C1 segment of cervical spinal cord (tissue), 14 donors: ENCODE data around the gene DENND4B.
A peak's percentile ranks its signal among the peaks of the same experiment; 100 is the strongest.

ENCODE experiments used
- DNase-seq, 14 donors: peaks; one replicate each; lab custom pipeline; 2025; lab: John Stamatoyannopoulos, UW

The DENND4B gene

DNA sequence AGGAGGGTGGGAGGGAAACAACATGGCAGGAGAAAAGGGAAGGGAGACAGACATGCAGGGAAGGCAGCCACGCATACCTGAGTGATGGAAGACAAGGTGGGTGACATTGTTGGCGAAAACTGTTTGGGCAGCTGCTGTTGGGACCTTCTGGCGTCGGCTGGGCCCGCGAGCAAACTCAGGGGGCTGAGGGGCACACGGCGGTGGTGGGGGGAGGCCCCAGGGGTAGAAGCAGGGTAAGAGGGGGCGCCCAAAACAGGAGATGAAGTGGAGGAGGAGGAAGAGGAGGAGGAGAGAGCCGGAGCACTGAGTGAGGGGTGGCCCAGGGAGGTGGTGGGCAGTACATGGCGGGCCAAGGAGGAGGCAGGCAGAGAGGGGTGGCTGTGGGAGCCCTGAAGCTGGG lies 4.7 kb upstream of the DENND4B start:
- DNase-seq: no peak

DNA sequence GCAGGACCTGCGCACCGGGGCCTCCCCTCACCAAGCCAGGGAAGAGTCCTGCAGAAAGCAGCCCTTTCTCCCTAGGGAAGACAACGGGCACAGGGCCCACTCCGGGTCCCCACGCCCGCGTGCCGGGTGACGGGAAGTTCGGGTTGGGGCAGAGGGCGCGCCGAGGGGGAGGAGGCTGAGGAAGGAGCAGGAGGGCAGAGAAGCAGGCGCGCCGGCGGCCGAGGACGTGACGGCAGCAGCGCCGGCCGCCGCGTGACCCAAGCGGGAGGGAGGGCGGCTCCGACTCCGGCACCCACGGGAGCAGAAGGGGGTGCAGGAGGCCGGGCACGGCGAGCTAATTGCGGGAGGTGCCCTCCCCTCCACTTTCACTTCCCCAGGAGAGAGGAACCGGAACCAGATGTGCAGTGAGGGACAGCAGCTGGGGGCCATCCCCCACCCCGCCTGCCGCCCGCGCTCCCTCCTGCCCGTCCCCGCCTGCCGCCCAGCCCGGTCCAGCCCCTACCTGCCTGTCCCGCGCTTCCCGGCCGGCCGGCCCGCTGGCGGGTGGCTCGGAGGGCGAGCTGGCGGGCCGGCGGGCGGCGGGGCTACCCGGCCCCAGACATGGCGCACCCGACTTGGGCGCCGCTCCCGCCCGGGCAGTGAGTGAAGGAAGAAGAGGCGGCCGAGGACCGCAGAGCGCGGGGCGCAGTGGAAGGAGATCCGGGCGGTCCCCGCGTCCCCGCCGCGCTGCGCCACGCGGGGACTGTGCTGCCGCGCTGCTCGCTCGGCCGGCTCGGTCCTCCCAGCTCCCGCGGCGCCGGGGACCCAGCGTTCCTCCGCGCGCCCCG lies 510 bp downstream of the DENND4B start:
- peak in 13 of 14 donors; percentile 28 to 90 (median 69) for DNase-seq

DNA sequence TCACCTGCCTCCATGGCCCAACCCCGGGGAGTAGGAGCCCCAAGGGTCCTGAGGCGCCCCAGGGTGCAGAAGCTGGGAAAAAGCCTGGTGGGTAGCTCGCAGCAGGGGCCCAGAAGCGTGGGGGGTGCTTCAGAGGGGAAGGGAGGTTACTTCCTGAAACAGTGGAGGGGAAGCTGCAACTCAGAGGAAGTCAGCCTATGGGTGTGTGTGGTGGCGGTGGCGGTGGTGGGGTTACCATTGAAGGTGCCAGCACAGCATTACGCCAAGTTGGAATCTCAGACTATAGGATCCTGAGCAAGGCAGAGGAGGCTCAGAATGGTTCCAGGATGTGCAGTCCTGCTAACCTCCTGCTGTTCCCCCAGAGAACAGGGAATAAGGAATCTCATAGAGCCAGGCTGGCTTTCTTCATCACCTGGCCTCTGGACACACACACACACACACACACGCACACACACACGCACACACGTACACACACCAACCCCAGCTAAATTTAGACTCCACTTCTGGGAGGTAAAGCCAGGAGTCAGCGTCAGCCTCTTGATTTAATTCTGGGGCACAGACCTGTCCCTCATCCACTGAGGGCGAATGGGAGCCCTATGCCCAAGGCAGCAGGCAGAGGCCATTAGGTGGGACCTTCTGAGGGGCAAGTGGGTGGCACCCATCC lies 1.3 kb downstream of the DENND4B start:
- DNase-seq: peak in 6 of 14 donors; percentile 30 to 64 (median 43)

DNA sequence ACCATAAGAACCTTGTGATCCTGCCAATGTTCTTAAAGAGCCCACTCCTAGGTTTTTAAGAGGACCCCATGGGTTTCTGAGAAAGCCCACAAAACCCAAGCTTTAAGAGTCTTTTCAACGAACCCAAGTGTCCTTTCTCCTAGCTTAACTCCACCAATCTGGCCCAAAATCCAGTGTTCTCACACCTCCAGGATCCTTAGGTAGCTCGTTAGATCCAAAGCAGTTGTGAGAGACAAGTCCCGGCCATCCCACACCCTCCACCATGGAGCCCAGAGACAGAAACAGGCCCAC lies 1.7 kb downstream of the DENND4B start:
- DNase-seq: no peak

DNA sequence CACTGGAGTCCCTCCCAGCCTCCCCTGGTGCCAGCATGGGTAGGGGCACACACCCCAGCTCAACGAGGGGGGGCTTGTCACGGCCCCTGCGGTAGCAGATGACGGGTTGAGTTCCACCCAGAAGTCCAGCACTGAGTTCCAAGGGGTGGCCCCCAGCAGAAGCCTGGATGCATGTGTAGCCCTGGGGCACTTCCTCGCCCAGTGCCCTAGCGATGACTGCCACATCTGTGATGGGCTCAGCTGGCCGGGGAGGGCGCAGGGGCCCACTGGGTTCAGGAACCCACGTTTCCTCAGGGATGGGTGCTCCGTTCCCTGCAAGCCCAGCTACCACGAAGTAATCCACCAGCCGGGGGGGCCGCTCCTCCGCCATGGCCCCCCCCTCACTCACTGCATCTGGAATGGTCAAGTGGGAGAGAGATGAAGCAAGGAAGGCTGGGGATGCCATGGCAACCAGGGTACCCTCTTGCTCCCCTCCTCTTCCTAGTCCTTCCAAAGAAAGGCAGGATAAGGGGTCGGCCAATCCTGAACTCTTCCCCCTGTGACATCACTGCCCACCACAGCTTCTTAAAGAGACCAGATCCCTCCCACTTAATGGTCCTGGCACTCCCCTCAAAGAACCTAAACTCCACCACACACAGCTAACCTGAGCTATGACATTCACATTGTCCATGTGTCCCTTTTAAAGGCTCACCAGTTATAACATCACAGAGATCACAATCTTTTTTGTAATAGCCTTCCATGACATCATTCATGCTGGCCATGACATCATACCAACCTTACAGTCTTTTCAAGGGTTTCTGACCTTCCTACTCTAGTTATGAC lies 2.3 kb downstream of the DENND4B start:
- DNase-seq: no peak

DNA sequence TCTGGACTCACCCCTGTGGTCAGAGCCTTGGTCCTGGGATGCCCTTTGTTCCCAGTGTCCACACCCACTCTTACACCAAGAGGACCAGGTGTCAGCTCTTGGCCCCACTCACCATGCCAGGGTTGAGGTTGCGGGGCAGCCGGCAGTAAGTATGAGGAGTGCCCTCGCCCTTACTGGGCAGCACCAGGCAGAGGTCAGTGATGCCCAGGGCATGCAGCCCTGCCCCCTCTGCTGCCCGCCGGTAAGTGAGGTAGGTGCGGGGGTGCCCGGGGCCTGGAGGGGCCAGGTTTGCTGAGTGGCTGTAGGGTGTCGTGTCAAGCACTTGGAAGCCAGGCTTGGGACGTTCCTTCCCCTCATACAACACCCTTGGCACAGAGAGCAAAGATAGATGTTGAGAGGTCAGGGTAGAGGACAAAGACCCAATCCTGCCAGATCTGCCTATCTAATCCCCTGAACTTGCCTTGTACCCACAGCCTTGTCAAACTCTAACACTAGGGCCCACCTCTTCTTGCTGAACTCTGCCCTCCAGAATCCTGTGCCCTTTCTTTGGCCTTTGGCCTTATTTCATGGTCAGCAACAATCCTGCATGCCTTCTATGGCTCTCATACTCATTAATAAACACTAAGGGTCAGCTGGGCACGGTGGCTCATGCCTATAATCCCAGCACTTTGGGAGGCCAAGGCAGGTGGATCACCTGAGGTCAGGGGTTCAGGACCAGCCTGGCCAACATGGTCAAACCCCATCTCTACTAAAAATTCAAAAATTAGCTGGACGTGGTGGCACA lies 3.6 kb downstream of the DENND4B start:
- DNase-seq: no peak

DNA sequence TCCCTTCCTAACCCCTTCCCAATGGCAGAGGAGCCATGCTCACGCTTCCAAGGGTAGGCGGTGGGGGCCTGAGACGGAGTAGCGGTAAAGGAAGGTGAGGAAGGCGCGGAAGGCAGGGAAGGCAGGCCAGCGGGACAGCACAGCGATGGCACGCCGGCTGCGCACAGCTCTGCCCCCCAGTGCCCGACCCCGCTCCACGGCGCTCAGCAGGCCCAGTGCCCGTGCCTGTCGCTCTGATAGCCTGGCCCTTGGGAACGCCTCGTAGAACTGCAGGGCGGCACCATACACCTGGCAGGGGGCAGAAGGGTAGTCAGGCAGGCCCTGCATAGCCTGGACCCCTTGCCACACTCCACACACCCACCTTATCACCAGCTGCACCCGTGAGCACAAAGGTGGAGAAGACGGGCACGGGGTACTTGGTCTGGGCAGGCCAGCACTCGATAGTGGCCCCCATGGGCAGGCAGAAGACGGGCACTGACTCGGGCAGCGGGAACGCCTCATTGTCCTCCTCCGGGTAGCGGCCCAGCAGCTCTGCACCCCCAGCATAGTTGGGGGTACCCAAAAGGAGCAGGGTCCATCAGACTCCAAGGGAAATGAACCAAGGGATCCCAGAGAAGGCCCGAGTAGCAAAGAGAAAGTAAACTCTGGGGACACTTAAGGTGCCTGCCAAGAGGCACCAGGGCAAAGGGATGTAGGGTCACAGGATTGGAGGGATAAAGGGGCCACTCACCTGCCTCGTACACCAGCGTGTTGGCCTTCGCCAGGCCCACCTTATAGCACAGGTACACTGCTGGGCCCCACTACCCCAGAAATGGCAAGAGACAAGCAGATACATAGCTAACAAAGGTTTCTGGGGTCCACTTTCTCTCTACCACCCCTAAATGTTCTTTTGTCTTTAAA lies 4.4 kb downstream of the DENND4B start:
- no peak for DNase-seq

DNA sequence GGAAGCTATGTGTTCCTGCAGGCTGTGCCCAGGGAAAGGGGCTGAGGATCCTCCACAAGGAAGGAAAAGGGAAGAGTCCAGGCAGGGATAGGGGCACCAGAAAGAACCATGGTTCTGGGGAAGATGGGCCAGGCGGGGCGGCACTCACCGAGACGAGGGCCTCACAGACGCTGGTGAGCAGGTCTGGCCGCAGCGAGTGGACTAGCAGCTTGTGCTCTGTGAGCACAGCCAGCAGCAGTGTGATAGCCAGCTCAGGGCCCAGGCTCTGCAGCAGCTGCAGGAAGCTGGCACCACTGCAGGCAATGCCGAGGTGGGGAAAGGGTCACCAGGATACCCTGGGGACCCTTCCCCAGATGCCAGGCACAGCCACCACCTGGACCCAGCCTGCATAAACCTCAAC lies 5.8 kb downstream of the DENND4B start:
- no peak for DNase-seq

DNA sequence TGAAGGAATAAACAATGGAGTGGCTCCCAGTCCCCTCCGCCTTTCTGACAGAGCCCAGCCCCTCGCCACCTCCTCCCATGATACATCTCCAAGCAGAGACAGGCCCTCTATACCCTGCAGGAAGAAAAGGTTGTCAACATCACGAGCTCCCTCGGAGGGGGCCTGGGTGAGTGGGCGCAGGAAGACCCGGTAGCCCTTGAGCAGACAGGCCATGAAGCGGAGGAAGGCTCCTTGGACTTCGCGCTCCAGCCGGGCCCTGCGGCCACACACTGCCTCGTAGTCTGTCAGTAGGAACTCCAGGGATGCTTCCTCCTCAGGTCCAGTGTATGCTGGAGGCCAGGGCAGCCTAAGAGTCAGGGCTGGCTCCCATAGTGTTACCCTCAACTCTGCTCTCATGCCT lies 7.0 kb downstream of the DENND4B start:
- no peak for DNase-seq

DNA sequence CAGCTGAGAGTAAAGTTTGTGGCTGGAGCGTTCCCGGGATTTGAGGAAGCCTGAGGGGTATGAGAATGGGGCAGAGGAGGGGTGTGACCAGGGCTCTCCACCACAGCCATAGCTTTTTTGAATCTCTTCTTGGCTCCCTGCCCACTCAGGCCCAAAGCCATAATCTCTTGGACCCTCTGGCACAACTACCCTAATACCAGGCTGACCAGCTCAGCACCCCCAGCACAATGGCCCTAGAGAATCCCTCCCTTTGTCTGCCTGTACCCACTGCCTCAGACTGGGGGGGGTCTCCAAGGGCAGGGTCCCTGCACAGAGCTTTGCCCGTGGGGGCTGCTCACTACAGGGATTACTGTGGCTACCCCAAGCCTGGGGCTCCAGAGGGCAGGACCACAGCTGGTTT lies 7.5 kb downstream of the DENND4B start:
- no peak for DNase-seq

DNA sequence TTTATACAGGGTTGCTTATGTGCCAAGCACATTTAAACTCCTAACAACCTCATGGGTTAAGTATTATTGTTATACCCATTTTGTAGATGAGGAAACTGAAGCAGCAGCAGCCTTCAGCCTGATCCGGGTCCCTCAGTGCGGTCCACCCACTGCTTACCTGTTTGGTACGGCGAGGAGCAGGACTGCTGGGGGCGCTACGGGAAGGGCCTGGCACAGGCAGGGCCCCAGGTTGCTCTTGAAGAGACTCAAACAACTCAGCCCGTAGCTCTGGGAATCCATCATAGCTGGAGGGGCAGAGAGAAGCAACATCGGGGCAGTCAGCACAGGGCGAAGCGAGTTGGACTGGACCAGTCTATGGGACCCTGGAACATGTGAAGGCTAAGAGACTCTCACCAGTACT lies 9.2 kb downstream of the DENND4B start:
- no peak for DNase-seq

DNA sequence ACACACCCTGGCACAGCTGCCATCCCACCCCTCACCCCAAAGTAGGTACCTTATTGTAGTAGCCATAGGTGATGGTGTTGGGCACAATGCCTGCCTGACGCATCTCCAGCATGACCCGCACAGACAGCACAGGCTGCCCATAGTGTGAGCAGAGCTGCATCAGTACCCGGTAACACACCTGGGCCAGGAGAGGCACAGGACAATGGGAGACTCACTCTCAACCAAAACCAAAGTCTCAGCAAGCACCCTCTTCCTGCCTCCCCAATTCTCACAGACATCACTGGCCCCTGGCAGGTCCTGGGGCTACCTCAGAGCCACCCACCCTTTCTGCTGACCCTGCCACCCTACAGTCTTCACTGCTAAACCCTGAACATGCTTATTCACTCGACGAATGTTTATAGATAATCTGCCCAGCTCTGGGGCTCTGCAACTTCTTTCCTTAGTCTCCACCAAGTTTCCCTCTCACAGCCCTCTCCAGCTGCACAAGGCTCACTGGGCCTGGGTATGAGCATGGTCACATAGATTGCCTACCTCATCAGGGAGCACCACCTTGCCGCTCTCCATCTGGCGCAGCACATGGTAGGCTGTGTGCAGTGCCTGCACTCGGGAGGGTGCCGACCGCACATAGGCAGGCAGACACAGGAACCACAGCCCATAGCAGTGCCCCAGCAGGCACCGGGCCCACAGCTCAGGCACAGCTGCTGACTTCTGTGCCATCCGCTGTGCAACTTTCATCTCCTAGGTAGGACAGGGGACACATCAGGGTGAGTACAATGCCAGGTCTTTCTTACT lies 10.3 kb downstream of the DENND4B start:
- peak in 1 of 14 donors; percentile 40 for DNase-seq

DNA sequence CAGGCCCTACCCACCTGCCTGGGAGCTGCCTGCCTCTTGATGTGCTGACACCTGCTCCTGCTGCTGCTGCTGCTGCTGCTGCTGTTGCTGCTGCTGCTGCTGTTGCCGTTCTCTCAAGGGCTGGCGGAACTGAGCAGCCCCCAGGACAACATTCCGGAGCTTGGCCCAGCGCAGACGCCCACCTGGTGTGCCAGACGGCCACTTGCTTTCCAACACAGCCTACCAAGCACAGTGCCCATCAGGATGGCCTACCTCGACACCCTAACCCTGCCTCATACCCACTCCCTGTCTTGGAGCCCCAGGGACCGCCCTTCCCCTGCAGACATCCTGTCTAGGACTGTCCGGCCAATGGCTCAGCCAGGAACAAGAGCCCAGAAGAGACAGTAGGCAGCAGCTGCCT lies 11.8 kb downstream of the DENND4B start:
- no peak for DNase-seq

DNA sequence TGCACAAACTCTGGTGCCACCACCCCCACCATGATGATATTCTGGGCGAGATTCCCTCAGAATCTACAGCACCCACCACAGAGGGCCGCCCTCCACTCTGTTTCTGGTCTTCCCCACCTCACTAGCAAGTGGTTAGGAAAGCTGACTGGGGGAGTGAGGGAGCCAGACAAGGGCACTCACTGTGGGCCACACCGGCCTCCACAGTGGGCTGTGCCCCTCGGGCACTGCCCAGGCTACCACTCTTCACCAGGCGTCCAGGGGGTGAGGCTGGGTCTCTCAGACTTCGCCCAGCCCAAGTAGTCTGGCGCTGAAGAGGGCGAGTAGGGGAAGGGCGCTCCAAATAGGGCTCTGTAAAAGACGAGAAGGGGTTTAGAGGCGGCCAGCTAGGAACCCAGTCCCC lies 12.6 kb downstream of the DENND4B start:
- DNase-seq: no peak

DNA sequence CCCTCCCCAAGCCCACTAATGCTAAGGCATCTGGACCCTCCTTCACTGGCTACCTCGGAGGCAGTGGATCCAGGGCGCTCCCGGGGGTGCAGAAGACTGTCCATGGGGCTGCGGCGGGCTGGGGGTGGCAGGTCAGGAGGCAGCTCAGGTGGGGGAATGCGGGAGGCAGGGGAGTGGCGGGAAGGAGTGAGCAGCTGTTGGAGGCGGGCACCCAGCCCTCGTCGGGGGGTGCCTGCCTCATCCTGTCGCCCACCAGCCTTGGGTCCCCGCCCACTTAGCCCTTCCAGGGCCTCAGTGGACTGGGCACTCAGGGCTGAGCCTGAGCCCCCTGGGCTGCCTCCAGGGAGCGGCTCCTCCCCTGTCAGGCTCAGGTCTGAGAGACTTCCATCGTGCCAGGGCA lies 13.1 kb downstream of the DENND4B start:
- no peak for DNase-seq

DNA sequence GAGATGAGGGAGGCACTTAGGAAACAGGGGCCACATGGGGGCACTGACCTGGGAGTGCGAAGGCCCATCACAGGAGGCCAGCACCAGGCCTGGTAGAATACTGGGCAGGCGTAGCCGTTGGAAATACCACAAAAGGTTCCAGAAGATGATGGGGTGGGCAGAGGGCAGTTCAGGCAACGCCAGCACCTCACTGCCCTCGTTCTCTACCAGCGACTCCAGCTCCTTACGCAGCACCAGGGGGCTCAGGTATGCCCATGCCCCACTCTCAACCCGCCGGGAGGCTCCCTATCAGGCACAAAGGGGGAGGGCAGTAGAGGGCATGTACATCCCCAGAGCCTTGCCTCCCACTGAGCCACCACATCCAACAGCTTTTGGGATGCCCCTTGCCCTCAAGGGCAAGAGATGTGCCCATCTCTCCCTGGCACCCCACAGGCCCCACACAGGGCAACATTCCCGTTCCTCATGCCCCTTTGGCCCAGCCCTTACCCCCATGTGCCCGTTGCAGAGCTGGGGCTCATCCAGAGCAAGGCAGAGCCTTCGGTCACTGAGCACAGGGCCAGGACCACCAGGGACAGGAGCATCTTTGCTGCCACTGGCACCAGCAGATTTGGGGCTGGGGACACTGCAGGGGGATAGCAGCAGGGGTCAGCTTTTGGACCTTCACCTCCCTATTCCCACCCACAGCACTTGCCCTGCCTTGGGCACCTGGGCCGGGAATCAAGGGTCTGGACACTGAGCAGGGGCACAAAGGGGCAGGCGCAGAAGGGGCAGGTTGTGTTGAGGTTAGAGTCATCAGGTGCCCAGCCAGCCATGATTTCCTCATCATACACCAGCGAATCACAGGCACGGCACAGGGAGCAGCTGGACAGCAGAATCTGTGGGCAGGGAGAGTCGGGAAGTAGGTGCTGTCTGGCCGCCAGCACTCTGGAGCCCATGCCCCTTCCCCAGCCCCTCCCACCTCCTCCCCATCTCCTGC lies 14.1 kb downstream of the DENND4B start:
- no peak for DNase-seq

DNA sequence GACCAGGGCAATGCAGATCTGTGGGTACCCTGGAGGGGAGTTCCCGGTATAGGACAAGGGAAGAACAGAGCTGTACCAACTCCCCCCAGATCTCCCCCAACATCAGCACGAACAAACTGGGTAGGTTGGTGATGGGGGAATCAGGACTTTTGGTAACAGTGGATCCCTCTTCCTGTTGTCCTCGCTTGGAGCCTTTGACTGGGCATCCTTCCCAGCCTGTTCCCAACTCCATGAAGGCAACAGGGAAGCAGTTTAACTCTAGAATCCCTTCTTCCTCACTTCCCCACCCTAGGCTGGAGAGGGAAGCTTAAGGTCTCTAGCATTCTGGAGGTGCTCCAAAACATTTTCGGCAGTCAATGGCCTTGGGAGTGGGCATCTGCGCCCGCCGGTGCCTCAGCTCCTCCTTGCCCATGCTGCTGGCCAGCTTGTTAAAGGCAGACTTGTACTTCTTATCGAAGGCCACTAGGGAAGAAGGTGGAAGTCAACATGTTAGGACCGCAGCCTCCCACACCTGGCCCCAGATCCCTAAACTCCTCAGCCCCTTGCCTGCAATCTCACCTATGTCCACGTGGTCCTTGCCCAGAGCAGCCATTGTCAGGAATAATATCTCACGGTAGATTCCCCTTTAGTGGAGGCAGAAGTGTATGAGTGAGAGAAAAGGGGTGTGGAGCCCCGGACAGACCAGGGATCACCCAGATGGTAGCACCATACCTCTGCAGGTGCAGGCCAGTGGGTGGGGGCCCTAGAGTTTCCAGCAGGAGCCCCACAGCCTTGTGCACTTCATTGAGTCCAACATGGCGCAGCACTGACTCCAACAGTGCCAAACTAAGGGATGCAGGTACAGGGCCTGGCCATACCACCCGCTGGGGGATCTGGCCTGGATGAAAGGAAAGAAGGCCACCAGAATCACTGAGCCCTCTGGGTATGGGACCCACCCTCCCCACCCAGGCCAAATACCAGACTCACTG lies 16.3 kb downstream of the DENND4B start:
- peak in 2 of 14 donors; percentile 14 to 22 for DNase-seq
